Endothelial cell of umbilical vein (primary cell): ENCODE measurements around the gene GAL3ST2. TPM values are rescaled to one million over a fixed set of nuclear protein-coding genes. Genes with fewer than 3 reads are reported as not detected.

Source experiments
- BruUV-seq: library from RNA; stranded (reverse); fragments of 400-500 nt; replicated peaks from 2 replicates; lab custom pipeline; 2021; lab: Mats Ljungman, UMichigan
- CTCF ChIA-PET: fragments of 300-600, 350-600 bp; sonication (Branson Sonifier 250); formaldehyde crosslinking; loops from one replicate; lab custom pipeline; 2021; ENCODE audit warnings: antibody characterized with exemption, inconsistent platforms; lab: Charles Lee
- POLR2A ChIA-PET: fragments of 300-600, 350-600 bp; sonication (Branson Sonifier 250); formaldehyde crosslinking; loops from one replicate; lab custom pipeline; 2021; ENCODE audit warnings: antibody characterized with exemption, inconsistent platforms; lab: Charles Lee
- DNase-seq: peaks from one replicate; pipeline ENCODE4 v3.0.0-alpha.2; 2011; ENCODE audit warnings: low read depth, low spot score
- FAIRE-seq: peaks from 2 replicates; lab custom pipeline; 2011; peaks lifted over from hg19 to GRCh38; lab: Jason Lieb, UNC
- H2AFZ ChIP-seq: 2 replicates; pipeline ENCODE4 v1.6.0; 2012; ENCODE audit warnings: low read depth, low read length, control low read depth, inconsistent platforms
- H3K27ac ChIP-seq: 2 replicates; pipeline ENCODE4 v1.5.1; 2011; ENCODE audit warnings: low read depth, mild to moderate bottlenecking, control low read depth, low read length, moderate library complexity; ENCODE audit not compliant: insufficient read depth
- H3K27me3 ChIP-seq, 2 experiments: 2 replicates each; pipeline versions ENCODE4 v1.6.0 to v1.6.1; 2011; ENCODE audit warnings: low read length in 2 of 2, mixed read lengths in 1 of 2; ENCODE audit not compliant: control insufficient read depth in 2 of 2, insufficient read depth in 2 of 2
- H3K36me3 ChIP-seq, 2 experiments: 2 replicates in 1 of 2; 3 replicates in 1 of 2; pipeline ENCODE4 v1.5.1; 2011; ENCODE audit warnings: low read length in 2 of 2, mild to moderate bottlenecking in 1 of 2, moderate library complexity in 1 of 2; ENCODE audit not compliant: control insufficient read depth in 2 of 2, insufficient read depth in 2 of 2; ENCODE audit errors: extremely low read depth in 1 of 2
- H3K4me1 ChIP-seq: 3 replicates; pipeline ENCODE4 v1.5.1; 2011; ENCODE audit warnings: mild to moderate bottlenecking, low read length; ENCODE audit not compliant: control insufficient read depth, insufficient read depth; ENCODE audit errors: extremely low read depth
- H3K4me2 ChIP-seq: 2 replicates; pipeline ENCODE4 v1.6.1; 2011; ENCODE audit warnings: low read length, control low read depth, mixed read lengths; ENCODE audit not compliant: insufficient read depth
- H3K4me3 ChIP-seq, 3 experiments: fragments of 200-600 bp in 1 of 3; sonication (generic), shearing (Covaris generic) in 1 of 3; replicated peaks in 1 of 3; 2 replicates each; pipeline ENCODE4 v1.5.1; 2011 to 2016; ENCODE audit warnings: control low read depth in 3 of 3, low read length in 3 of 3, mild to moderate bottlenecking in 2 of 3, inconsistent platforms in 1 of 3, low read depth in 1 of 3, moderate library complexity in 1 of 3; ENCODE audit not compliant: insufficient read depth in 1 of 3
- H3K79me2 ChIP-seq: 2 replicates; pipeline ENCODE4 v1.6.0; 2012; ENCODE audit warnings: low read length, inconsistent platforms; ENCODE audit not compliant: control insufficient read depth, insufficient read depth
- H3K9ac ChIP-seq: replicated peaks from 2 replicates; pipeline ENCODE3; 2011; ENCODE audit warnings: low read length, control low read depth; ENCODE audit not compliant: insufficient read depth; ENCODE audit errors: extremely low read depth
- H3K9me1 ChIP-seq: replicated peaks from 3 replicates; pipeline ENCODE4 v1.6.0; 2011; ENCODE audit warnings: mild to moderate bottlenecking, low read length; ENCODE audit not compliant: control insufficient read depth, insufficient read depth; ENCODE audit errors: extremely low read depth
- H3K9me3 ChIP-seq: replicated peaks from 2 replicates; pipeline ENCODE4 v1.5.1; 2012; ENCODE audit warnings: low read length, inconsistent platforms; ENCODE audit not compliant: control insufficient read depth, insufficient read depth
- H4K20me1 ChIP-seq: replicated peaks from 2 replicates; pipeline ENCODE3; 2011; ENCODE audit warnings: mild to moderate bottlenecking, low read length; ENCODE audit not compliant: control insufficient read depth, insufficient read depth; ENCODE audit errors: extremely low read depth
- CTCF ChIP-seq, 2 donors: IDR thresholded peaks; 1 replicate in 1 of 2; 2 replicates in 1 of 2; pipeline ENCODE4 v1.5.1; 2011; ENCODE audit warnings: low read length in 2 of 2, mild to moderate bottlenecking in 2 of 2, moderate library complexity in 2 of 2, control low read depth in 1 of 2, inconsistent platforms in 1 of 2, low read depth in 1 of 2; ENCODE audit not compliant: insufficient read depth in 1 of 2; ENCODE audit errors: extremely low read depth in 1 of 2
- EZH2 ChIP-seq: IDR thresholded peaks from 2 replicates; pipeline ENCODE4 v1.6.1; 2012; ENCODE audit warnings: borderline replicate concordance, low read depth, mild to moderate bottlenecking, moderate library complexity, low read length, inconsistent platforms; ENCODE audit not compliant: severe bottlenecking
- FOS ChIP-seq: IDR thresholded peaks from 2 replicates; pipeline ENCODE4 v1.6.1; 2011; ENCODE audit warnings: mild to moderate bottlenecking, low read length, moderate library complexity, borderline replicate concordance; ENCODE audit not compliant: insufficient read depth
- GATA2 ChIP-seq: IDR thresholded peaks from 2 replicates; pipeline ENCODE4 v1.7.0; 2011; ENCODE audit warnings: low read depth, mild to moderate bottlenecking, moderate library complexity, mixed read lengths, low read length; ENCODE audit not compliant: insufficient read length, insufficient read depth
- JUN ChIP-seq: IDR thresholded peaks from 2 replicates; pipeline ENCODE4 v1.6.1; 2011; ENCODE audit warnings: borderline replicate concordance, low read depth; ENCODE audit not compliant: insufficient read length, insufficient read depth
- MYC ChIP-seq: IDR thresholded peaks from one replicate; pipeline ENCODE4 v1.6.1; 2011; ENCODE audit warnings: mild to moderate bottlenecking, low read depth, low read length
- POLR2A ChIP-seq: IDR thresholded peaks from 2 replicates; pipeline ENCODE4 v1.6.1; 2012; ENCODE audit warnings: low read depth, mild to moderate bottlenecking, control low read depth, low read length
- POLR2AphosphoS5 ChIP-seq: IDR thresholded peaks from 2 replicates; pipeline ENCODE4 v1.6.1; 2012; ENCODE audit warnings: low read depth, mild to moderate bottlenecking, control low read depth, low read length, moderate library complexity; ENCODE audit not compliant: insufficient read depth
- dilution Hi-C: fragments of 300-500 bp; cut with MboI; formaldehyde crosslinking; loops from one replicate; pipeline ENCODE4 v1.15.0; 2019; ENCODE audit warnings: low sequenced_read_pairs; ENCODE audit not compliant: extremely low pct_ligation_motif_present
- intact Hi-C: fragments of 100-400 bp; cut with micrococcal nuclease; formaldehyde crosslinking; loops from one replicate; pipeline ENCODE4 v1.10.0; 2022
- polyA plus RNA-seq, 4 experiments: library from polyadenylated mRNA; depleted of rRNA in 3 of 4; stranded (reverse) in 3 of 4; unstranded in 1 of 4; fragments of >200 nt; gene quantifications; 2 replicates each; pipeline versions ENCODE4 v1.2.1 to v1.2.3, GENCODE V29; 2011 to 2012; ENCODE audit warnings: missing spikeins in 1 of 4
- total RNA-seq: library from RNA; stranded (reverse); gene quantifications from 2 replicates; pipeline ENCODE4 v1.2.3, GENCODE V29; 2021
- TF ChIP-seq, protein P1 (sequence below): IDR thresholded peaks from 2 replicates; pipeline ENCODE4 v1.6.1; 2011; ENCODE audit not compliant: insufficient read depth, insufficient read length

Gene GAL3ST2
- total and polyA plus RNA-seq, 2 donors (not counting 3 experiments of a cell fraction or from before 2014, with no cell fraction given), result not detected

GRCh38 chr2:241812730-241813643 lies 36.4 kb downstream of the GAL3ST2 start:
- H3K9ac ChIP-seq, result no peak overlapping the region
- no peak for FAIRE-seq
- H3K27ac ChIP-seq, result no peak overlapping the region
- no peak overlapping the region for H2AFZ ChIP-seq
- H3K79me2 ChIP-seq, result no peaks in the 10 kb centered on the region
- no peak for DNase-seq
- H4K20me1 ChIP-seq, result no peaks in the 10 kb centered on the region
- H3K36me3 ChIP-seq, result no peaks in the 10 kb centered on the region
- no peaks in the 10 kb centered on the region for H3K9me3 ChIP-seq
- ChIA-PET POLR2A (no interaction called here), CTCF (no interaction called here)
- TF ChIP-seq JUN (no peak), POLR2A (no peak)
- H3K9me1 ChIP-seq, result no peaks in the 10 kb centered on the region
- H3K4me3 ChIP-seq, result no peak overlapping the region
- H3K4me1 ChIP-seq, result peaks cover 3% of the 10 kb centered on the region
- no peaks in the 10 kb centered on the region for H3K27me3 ChIP-seq
- BruUV-seq, result no TSS peak
- dilution Hi-C loops, result no loop called here
- no peak overlapping the region for H3K4me2 ChIP-seq
- intact Hi-C loops, result no loop called here

- intact Hi-C loops, result no loop called here
- POLR2A ChIA-PET, result no interaction called here
These were observed 37.2 kb downstream of the GAL3ST2 start for GRCh38 chr2:241813644-241814392.

More at GRCh38 chr2:241813644-241814392, 37.2 kb downstream of the GAL3ST2 start:
- Histone ChIP-seq H3K4me3 (no peak overlapping the region), H3K4me1 (peaks cover 3% of the 10 kb centered on the region), H3K9ac (no peak overlapping the region), H4K20me1 (no peaks in the 10 kb centered on the region), H2AFZ (no peak overlapping the region), H3K36me3 (no peaks in the 10 kb centered on the region), H3K9me1 (no peaks in the 10 kb centered on the region), H3K4me2 (no peak overlapping the region), H3K9me3 (no peaks in the 10 kb centered on the region), H3K27me3 (no peaks in the 10 kb centered on the region), H3K27ac (no peak overlapping the region), H3K79me2 (no peaks in the 10 kb centered on the region)
- DNase-seq, result no peak
- BruUV-seq, result no TSS peak
- FAIRE-seq, result no peak
- TF ChIP-seq EZH2, result no peak
- TF ChIP-seq GATA2, result no peak
- no peak for TF ChIP-seq POLR2A
- no peak for TF ChIP-seq JUN
- TF ChIP-seq, protein P1, sequence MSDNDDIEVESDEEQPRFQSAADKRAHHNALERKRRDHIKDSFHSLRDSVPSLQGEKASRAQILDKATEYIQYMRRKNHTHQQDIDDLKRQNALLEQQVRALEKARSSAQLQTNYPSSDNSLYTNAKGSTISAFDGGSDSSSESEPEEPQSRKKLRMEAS, result no peak
- TF ChIP-seq FOS, result no peak
- no peak for TF ChIP-seq POLR2AphosphoS5
- TF ChIP-seq CTCF (IDR thresholded peaks at IDR 0.05; ENCODE audit: extremely low read depth in 1 of 2, insufficient read depth in 1 of 2, low read depth in 1 of 2, low read length in 2 of 2), result no peak
- TF ChIP-seq MYC, result no peak
- dilution Hi-C loops, result no loop called here
- CTCF ChIA-PET, result no interaction called here
